ENCODE results near the gene JAKMIP2. TPM values are rescaled to one million over a fixed set of nuclear protein-coding genes. Genes with fewer than 3 reads are reported as not detected.

Gene JAKMIP2
- total and polyA plus RNA-seq, 2 donors from 2014 or later, result 0.38 to 0.71 TPM

- Histone ChIP-seq H3K9me3 (ENCODE audit: control insufficient read depth in 2 of 3, insufficient read depth in 1 of 3, low read length in 3 of 3) (no peaks in the 10 kb centered on the region), H3K36me3 (ENCODE audit: control insufficient read depth in 2 of 3, insufficient read depth in 3 of 3, low read length in 3 of 3) (no peaks in the 10 kb centered on the region), H3K27me3 (ENCODE audit: control insufficient read depth, insufficient read depth, low read length) (no peaks in the 10 kb centered on the region), H3K4me1 (ENCODE audit: control insufficient read depth in 2 of 3, insufficient read depth in 2 of 3, low read depth in 1 of 3, low read length in 3 of 3) (no peaks in the 10 kb centered on the region), H3K9ac (ENCODE audit: low read length in 3 of 3) (no peak overlapping the region), H3K27ac (ENCODE audit: low read depth in 2 of 2, low read length in 2 of 2) (no peak overlapping the region), H3K4me3 (ENCODE audit: low read length in 3 of 3) (no peak overlapping the region)
- no peak for DNase-seq
- intact Hi-C loops (cut with DNase I), result no loop called here
- no peak for FAIRE-seq
- TF ChIP-seq, protein P1, sequence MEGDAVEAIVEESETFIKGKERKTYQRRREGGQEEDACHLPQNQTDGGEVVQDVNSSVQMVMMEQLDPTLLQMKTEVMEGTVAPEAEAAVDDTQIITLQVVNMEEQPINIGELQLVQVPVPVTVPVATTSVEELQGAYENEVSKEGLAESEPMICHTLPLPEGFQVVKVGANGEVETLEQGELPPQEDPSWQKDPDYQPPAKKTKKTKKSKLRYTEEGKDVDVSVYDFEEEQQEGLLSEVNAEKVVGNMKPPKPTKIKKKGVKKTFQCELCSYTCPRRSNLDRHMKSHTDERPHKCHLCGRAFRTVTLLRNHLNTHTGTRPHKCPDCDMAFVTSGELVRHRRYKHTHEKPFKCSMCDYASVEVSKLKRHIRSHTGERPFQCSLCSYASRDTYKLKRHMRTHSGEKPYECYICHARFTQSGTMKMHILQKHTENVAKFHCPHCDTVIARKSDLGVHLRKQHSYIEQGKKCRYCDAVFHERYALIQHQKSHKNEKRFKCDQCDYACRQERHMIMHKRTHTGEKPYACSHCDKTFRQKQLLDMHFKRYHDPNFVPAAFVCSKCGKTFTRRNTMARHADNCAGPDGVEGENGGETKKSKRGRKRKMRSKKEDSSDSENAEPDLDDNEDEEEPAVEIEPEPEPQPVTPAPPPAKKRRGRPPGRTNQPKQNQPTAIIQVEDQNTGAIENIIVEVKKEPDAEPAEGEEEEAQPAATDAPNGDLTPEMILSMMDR (IDR thresholded peaks at IDR 0.05; ENCODE audit: borderline replicate concordance, extremely low read depth, insufficient read depth), result no peak
Measured at GRCh38 chr5:147788023-147788422, 5.5 kb upstream of the JAKMIP2 start.

DNA sequence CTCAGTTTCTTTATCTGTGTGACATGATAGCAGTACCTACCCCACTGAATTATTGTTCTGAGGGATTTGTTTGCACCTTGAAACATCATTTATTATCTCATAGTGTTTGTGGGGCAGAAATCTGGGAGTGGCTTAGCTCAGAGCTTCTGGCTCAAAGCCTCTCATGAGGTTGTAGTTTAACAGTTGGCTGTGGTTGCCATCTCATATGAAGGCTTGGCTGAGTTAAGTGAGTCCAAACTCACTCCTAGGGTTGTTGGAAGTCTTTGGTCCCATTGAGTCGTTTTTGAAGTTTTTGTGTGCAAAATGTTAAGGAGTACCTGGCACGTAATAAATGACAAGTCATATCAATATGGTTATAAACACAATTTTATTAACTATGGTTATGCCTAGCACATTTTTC, 3.6 kb upstream of the JAKMIP2 start:
- no peak overlapping the region for H3K27ac ChIP-seq (ENCODE audit: low read depth in 2 of 2, low read length in 2 of 2)
- H3K9ac ChIP-seq (ENCODE audit: low read length in 3 of 3), result no peak overlapping the region
- H3K9me3 ChIP-seq (ENCODE audit: control insufficient read depth in 2 of 3, insufficient read depth in 1 of 3, low read length in 3 of 3), result no peaks in the 10 kb centered on the region
- no peaks in the 10 kb centered on the region for H3K36me3 ChIP-seq (ENCODE audit: control insufficient read depth in 2 of 3, insufficient read depth in 3 of 3, low read length in 3 of 3)
- H3K4me1 ChIP-seq (ENCODE audit: control insufficient read depth in 2 of 3, insufficient read depth in 2 of 3, low read depth in 1 of 3, low read length in 3 of 3), result no peaks in the 10 kb centered on the region
- TF ChIP-seq, protein P1 (IDR thresholded peaks at IDR 0.05; ENCODE audit: borderline replicate concordance, extremely low read depth, insufficient read depth), result no peak
- no peak overlapping the region for H3K4me3 ChIP-seq (ENCODE audit: low read length in 3 of 3)
- FAIRE-seq (no peak), DNase-seq (no peak)
- intact Hi-C loops (cut with DNase I), result no loop called here
- H3K27me3 ChIP-seq (ENCODE audit: control insufficient read depth, insufficient read depth, low read length), result no peaks in the 10 kb centered on the region

DNA sequence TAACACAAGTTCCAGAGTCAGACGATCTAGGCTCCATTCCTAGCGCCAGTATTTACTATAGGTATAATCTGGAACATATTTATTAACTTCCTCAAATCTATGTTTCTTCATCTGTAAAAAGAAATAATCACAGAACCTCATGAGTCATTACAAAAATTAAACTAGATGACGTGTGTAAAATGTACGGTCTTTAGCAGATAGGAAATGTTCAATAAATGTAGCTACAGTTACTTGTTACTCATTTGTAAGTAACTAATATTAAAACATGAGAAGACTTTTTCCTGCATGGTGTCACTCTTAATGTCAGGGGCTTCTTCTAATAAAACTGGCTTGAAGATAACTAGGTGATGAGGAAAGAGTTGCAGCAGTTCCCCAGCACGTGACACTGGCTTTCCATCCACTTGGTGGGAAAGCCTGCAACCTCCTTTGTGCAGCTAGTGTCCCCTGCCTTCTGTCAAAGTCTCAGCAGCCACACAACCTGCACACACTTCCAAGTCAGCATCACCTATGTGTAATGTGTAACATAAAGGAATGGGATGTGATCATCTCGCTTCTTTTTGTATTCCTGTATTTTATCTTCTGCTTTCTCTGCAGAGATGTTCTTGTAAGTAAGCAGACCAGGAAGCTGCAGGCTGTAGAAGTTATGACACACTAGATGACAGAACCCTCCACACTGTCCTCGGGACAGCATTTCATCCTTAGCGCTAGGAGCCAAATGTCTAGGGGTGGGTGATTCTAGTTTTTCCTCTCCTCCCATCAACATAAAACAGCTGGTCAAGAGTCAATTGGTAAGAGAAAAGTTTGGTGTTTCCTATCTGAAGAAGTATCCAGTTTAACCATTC, 1.8 kb upstream of the JAKMIP2 start:
- no peaks in the 10 kb centered on the region for H3K27me3 ChIP-seq (ENCODE audit: control insufficient read depth, insufficient read depth, low read length)
- H3K36me3 ChIP-seq (ENCODE audit: control insufficient read depth in 2 of 3, insufficient read depth in 3 of 3, low read length in 3 of 3), result no peaks in the 10 kb centered on the region
- no peak overlapping the region for H3K4me3 ChIP-seq (ENCODE audit: low read length in 3 of 3)
- DNase-seq, result no peak
- H3K27ac ChIP-seq (ENCODE audit: low read depth in 2 of 2, low read length in 2 of 2), result no peak overlapping the region
- no peak for FAIRE-seq
- no peaks in the 10 kb centered on the region for H3K9me3 ChIP-seq (ENCODE audit: control insufficient read depth in 2 of 3, insufficient read depth in 1 of 3, low read length in 3 of 3)
- no peak overlapping the region for H3K9ac ChIP-seq (ENCODE audit: low read length in 3 of 3)
- H3K4me1 ChIP-seq (ENCODE audit: control insufficient read depth in 2 of 3, insufficient read depth in 2 of 3, low read depth in 1 of 3, low read length in 3 of 3), result no peaks in the 10 kb centered on the region
- TF ChIP-seq, protein P1 (IDR thresholded peaks at IDR 0.05; ENCODE audit: borderline replicate concordance, extremely low read depth, insufficient read depth), result no peak
- intact Hi-C loops (cut with DNase I), result no loop called here

Data from kidney (tissue), 14 donors.